Epithelial cell of proximal tubule (primary cell): ENCODE measurements around the gene RBM38. TPM values are rescaled to one million over a fixed set of nuclear protein-coding genes. Genes with fewer than 3 reads are reported as not detected.

Experiments
- DNase-seq: peaks from one replicate; pipeline ENCODE4 v3.0.0-alpha.2; 2011; ENCODE audit warnings: low read depth
- H3K4me3 ChIP-seq: 2 replicates; pipeline ENCODE4 v1.5.1; 2011; ENCODE audit warnings: low read depth, mild to moderate bottlenecking, low read length
- total RNA-seq: library from RNA; depleted of rRNA; stranded (reverse); fragments of >200 nt; gene quantifications from 2 replicates; pipeline ENCODE4 v1.2.3, GENCODE V29; 2015
- TF ChIP-seq, protein P1 (sequence below): conservative IDR thresholded peaks from 2 replicates; pipeline ENCODE4 v1.5.1; 2012; ENCODE audit warnings: low read depth, mild to moderate bottlenecking, low read length

RBM38 gene
- total RNA-seq, 1 donor from 2014 or later: 36.8 TPM

DNA sequence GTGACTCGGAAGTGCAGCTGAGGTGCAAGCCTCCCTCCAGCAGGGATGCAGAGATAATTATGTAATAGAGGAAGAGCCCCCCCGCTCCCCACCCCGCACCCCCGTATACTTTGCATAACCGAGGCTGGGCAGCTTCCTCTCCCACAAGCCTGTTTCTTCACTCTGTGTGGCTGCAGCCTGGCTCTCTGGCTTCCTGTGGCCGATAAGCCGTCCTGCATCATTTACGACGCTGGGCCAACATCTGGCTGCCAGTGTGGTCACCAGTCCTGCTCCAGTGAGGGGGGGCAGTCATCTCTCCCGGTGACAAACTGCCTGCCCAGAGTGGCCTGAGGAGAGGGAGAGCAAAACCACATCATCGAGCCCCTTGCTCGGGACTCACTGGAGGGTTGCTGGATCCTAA, 59.2 kb downstream of the RBM38 start:
- TF ChIP-seq, protein P1, sequence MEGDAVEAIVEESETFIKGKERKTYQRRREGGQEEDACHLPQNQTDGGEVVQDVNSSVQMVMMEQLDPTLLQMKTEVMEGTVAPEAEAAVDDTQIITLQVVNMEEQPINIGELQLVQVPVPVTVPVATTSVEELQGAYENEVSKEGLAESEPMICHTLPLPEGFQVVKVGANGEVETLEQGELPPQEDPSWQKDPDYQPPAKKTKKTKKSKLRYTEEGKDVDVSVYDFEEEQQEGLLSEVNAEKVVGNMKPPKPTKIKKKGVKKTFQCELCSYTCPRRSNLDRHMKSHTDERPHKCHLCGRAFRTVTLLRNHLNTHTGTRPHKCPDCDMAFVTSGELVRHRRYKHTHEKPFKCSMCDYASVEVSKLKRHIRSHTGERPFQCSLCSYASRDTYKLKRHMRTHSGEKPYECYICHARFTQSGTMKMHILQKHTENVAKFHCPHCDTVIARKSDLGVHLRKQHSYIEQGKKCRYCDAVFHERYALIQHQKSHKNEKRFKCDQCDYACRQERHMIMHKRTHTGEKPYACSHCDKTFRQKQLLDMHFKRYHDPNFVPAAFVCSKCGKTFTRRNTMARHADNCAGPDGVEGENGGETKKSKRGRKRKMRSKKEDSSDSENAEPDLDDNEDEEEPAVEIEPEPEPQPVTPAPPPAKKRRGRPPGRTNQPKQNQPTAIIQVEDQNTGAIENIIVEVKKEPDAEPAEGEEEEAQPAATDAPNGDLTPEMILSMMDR: no peak
- DNase-seq: no peak
- no peak overlapping the region for H3K4me3 ChIP-seq

DNA sequence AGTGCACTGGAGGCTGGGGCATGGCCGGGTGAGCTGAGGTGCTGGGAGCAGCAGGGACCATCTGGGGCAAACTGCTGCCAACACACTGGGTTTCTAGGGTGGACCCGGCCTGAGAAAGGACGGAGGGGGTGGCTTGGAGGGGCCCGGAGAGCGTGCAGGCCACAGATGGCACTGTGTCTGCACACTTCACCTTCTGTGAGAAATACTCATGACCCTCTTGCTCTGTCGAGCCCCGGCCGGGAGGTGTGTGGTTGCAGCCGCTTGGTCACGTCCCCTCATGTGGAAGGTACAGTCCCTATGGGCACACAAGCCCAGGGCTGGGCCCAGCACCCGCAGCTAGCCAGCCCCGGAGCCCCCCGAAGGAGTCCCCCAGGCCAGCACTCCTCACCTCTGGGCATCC, 59.7 kb downstream of the RBM38 start:
- H3K4me3 ChIP-seq: no peak overlapping the region
- no peak for DNase-seq
- TF ChIP-seq, protein P1: no peak

DNA sequence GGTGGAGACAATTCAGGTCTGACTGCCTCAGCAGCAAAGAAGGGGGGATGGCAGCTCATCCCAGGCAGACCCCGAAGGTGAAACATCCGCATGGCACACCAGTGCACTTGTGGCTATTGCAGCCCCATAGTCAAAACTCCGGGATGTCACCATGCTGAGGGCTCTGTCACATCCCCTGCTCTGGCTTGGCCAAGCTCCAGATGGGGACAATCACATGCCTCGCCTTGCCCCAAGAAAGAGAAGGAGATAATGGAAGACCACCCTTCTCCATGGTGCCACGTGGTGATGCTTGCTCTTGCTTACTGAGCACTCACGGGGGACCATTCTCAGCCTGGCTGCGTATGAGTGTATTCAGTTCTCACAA, 60.2 kb downstream of the RBM38 start:
- TF ChIP-seq, protein P1: no peak
- H3K4me3 ChIP-seq: no peak overlapping the region
- no peak for DNase-seq

DNA sequence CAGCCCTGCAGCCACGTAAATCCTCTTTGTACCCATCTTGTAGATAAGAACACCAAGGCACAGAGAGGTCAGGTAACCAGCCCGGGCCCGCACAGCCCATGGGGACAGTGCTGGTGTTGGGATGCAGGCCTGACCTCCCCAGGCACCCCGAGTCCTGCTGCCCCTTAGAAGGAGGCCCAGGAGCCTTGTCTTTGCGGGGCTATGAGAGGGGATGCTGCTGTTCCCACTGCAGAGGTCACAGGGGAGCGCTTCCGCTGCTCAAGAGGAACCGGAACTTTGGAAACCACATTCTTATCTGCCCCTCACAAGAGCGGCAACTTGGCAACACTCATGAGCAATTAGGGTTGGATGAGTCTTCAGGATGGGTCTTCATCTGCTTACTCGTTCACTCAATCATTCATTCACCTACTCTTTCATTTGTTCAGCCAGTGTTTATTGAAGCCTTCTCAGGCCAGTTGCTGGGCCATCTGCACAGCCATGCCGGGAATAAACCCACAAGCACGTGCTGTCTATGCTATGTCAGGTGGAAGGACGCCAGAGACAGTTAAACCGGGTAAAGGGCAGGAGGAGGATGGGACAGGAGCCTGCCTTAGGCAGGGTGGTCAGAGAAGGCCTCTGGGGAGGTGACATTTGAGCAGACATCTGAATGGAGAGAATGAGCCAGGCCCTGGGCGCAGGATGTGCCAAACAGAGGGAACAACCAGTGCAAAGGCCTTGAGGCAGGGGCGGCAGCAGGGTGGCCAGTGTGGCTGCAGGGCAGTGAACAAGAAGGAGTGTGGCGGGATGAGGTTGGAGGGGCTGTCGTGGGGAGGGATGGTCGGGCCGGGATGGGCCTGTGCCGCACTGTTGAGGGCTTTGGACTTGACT, 60.8 kb downstream of the RBM38 start:
- DNase-seq: no peak
- H3K4me3 ChIP-seq: no peak overlapping the region
- TF ChIP-seq, protein P1: no peak

DNA sequence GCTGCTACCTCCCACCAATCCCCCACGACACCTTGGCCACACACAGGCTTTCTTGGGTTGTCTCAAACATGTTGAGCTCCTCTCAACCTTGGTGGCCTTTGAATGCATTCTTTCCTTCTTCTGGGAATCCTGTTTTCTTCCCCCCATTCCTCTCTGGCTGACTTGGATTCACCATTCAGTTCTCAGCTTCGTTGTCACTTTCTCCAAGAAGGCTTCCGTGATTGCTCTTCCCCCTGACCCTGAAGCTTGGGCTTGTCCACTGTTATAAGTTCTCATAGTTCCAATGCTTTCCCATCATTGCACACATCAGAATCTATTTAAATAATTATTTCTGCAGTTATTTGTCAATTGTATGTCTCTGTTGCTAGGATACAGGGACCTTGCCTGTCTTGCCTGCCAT, 64.2 kb downstream of the RBM38 start:
- no peak for DNase-seq
- TF ChIP-seq, protein P1: no peak
- no peak overlapping the region for H3K4me3 ChIP-seq

DNA sequence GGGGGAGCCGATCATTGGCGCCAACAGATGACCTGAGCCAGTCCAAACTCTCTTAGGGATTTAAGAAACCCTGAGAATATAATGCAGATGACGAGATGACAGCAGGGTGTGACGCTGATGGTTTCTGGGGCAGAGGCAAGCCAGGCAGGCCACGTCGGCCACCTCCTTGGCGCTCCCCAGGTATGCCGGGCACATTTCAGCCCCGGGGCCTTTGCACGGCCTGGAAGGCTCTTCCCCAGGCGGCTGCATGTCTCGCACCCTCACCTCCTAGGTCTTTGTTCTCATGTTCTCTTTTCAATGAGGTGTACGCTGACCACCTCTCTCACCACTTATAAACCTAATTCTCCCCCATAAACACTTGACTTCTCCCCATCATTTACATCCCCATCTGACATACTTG, 64.9 kb downstream of the RBM38 start:
- DNase-seq: no peak
- H3K4me3 ChIP-seq: no peak overlapping the region
- TF ChIP-seq, protein P1: no peak
